CMK (cell line): ENCODE results near the gene GLIS1.

ENCODE experiments used
- DNase-seq: peaks from one replicate; pipeline ENCODE4 v3.0.0-alpha.2; 2010; ENCODE audit warnings: low read depth

The GLIS1 gene

DNA sequence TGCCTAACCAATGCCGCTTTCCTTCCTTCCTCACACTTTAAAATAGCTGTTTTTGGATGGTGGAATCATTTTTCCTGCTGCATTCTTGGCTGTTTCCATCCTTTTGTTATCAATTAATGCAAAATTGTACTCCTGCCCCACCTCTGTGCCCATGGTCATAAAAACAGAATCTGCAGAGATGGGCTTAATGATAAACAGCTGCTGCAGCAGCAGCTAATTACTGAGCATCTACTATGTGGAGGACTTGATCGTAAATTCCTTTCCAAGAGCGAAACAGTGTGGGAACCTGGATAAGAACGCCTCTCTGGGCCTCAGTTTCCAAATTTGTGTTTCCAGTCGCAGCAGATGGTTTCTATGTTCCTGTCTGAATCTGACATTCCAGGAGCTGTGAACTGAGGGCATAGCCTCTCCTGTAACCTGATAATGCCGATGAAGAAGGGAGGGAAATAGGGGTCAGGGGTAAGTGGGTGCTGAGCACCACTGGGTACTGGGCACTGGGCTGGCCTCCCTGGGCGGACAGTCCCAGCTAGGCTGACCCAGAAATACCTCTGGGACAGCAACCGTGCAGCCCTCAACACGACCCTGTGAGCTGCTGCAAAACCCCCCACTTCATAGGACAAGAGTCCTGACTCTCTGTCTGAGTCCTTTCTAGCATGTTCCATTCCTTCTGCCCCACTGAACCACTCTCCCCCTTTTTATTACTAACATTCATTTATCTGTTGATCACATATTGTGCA, 158.1 kb downstream of the GLIS1 start:
- no peak for DNase-seq

DNA sequence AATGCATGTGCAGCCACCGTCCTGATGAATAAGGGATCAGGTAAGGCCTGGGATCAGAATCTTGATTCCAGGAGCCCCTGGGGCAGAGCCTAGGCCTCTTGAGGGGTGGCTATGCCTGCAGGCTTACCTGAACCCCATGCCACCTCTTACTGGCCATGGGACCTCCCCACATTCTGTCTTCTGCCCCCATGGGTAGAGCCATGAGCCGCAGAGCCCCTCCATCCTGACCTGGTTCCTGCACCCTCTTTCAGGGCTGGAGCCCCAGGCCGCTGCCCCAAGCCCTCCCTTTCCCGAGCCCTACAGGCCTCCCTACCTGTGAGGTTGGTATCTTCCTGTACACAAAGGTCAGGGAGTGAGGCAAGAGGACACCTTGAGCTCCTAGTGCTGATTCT, 159.0 kb downstream of the GLIS1 start:
- DNase-seq: no peak

DNA sequence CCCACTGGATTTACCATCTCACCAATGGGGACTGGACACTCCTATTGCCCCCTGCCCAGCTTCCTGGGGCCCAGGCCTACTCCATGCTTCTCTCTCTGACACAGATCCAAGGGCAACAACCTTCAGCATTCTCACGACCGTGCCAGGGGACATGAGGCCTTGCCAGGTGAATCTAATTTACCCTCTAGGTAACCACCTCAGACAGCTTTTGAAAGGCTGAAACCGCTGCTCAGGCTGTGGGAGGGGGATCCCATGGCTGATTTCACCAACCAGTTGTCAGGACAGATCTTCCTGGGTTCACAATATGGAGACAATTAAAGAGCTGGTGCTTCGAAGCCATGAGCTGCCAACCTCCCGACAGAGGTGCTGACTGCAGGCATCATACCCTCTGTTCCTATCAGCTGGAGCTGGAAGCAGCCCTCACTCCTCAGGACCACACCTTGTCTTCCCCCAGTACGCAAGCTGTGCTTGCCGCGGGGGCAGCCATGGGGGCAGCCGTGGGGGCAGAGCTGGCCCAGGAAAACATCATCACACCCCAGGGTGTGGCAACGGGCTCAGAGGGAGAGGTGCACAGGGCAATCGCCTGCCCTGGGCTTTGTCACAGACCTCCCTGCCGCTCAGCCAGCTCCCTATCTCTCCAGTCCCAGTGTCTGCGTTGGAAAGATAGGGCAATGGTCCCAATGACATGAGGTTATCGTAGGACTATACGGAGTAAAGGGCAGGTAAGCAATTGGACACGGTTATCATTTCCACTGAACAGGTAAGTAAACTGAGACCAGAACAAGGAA, 159.5 kb downstream of the GLIS1 start:
- DNase-seq: no peak

DNA sequence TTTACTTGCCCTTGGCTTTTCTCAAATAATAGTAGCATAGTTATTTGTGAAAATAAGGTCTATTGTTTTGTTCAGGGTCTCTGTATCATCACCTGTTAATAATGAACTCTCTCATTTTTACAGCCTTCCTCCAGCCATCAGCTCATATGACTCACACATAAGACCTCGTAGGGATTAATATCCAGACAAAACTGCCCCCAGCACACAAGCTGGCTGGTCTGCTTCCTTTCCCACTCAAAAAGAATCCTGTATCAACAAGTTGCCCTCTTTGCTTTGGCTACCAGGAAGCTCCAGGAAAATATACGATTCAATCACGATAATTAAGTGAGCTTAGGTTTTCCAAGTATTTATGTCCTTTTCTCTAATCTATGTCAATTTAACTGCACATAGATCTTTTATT, 160.6 kb downstream of the GLIS1 start:
- no peak for DNase-seq

GRCh38 chr1:53577761-53578100, 161.2 kb downstream of the GLIS1 start:
- DNase-seq: no peak

GRCh38 chr1:53576866-53577760, 161.9 kb downstream of the GLIS1 start:
- no peak for DNase-seq

DNA sequence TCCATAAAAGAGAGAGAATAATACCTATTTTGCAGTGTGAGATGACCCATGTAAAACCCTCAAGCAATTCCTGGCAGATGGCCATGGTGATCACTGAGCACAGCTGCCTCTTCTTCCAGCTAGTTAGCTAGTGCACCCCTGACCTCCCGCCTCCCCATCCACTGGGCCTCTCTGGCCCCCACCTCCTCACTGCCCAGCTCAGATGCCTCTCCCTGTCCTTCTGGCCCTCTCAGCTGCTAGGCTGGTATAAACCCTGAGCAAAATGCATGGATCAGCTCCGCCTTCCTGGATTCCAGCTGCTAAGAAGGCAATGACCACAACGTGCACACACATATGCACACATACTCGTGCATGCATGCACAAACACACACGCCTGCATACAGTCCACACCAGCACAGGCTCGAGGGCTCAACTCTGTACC, 162.6 kb downstream of the GLIS1 start:
- no peak for DNase-seq

DNA sequence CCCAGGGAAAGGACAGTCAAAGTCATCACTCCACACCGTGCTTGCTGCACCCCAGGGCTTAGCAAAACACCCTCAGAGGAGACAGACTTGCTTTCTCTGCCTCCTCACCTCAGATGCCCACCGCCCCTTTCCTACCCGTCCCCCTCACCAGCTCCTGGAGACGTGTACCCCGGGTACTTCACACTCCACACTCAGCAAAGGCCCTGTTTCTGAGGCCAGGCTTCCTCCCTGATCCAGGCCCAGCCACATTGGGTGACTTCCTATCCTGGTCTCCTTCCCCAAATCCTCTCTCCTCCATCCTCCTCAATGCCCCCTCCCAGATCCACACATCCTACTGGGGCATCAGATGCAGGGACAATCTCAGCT, 163.0 kb downstream of the GLIS1 start:
- no peak for DNase-seq

DNA sequence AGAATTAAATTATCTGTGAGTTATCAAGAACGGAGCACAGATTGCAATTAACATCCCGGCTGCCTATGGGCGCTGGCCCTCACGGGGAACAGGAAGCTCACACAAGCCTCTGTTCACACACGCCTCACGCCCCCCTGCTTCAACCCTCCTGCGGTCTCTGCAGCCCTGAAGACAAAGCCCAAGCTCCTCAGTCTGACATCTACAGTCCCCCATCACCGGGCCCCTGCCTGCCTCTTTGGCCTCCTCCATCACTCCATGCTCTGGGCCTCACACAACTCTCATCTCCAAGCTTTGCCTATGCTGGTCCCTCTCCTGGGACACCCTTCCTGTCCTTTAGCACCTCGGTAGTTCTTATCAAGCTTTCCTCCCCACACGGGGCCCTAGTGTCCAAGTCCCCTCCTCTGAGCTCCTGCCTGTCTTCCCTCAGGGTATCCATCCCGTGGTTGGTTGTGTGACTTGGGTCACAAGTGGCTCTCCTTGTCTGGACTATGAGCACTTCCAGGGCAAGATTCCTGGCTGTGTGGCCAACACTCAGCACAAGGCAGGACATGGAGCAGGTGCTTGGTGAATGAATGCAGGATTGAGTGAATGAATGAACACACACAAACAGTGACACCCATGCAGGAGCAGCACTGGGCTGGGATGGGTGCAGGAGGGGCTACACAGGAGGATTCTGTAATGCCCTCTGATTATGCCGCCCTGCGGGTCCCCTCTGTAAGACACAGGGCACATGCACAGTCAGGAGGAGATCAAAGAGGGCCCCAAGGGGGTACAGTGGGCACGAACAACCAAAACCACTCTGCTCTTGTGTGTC, 163.6 kb downstream of the GLIS1 start:
- no peak for DNase-seq

DNA sequence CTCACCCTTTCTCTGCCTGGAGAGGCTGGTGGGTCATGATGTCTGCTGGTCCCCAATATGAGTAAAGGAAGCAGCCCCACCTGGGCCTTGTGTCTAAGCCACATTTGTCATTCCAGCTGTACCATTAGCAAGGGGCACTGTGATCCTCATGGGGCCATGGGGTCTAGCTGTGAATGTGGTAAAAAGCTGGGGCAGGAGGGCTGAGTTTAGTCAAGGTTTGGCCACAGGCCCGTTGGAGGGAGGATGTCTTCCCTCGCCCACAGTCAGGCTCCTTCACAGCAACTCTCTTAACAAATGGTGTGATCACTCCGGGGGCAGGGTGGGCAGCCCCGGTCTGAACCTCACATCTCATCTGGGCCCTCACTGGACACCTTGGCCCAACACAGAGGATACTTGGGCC, 164.3 kb downstream of the GLIS1 start:
- no peak for DNase-seq

DNA sequence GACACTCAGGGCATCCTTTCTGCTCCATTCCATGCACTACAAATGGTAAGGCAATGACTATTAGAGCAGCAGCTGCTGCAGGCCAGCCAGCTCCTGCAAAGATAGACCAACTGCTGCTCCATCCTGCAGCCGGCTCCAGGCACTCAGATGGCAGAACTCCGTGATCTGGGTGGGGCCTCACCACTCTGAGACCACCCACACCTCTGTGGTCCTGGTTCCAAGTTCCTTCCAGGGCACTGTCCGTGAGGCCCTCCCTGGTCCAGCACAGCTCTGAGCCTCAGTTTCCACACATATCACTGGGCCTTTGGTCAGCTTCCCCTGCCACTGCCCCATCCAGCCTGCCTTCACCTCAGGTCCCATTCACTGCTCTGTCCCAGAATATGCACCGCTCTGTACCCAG, 165.0 kb downstream of the GLIS1 start:
- DNase-seq: no peak

- no peak for DNase-seq
Observed at GRCh38 chr1:53573522-53573921, 165.4 kb downstream of the GLIS1 start.

DNA sequence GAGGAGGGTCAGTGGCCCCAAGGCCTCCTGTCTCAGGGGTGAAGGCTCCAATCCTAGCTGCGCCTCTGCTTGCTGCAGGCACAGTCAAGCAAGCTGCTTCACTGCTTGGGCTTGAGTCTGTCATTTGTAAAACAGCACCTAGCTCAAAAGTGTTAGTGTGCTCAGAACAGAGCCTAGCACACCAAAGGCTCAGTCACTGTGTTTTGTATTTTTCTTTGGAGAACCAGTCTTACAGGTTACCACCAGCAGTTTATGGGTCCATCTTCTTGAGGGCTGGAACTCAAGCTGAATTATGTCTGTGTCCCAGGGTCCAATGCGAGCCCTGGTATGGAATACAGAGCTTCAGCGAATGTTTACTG, 166.2 kb downstream of the GLIS1 start:
- DNase-seq: no peak

DNA sequence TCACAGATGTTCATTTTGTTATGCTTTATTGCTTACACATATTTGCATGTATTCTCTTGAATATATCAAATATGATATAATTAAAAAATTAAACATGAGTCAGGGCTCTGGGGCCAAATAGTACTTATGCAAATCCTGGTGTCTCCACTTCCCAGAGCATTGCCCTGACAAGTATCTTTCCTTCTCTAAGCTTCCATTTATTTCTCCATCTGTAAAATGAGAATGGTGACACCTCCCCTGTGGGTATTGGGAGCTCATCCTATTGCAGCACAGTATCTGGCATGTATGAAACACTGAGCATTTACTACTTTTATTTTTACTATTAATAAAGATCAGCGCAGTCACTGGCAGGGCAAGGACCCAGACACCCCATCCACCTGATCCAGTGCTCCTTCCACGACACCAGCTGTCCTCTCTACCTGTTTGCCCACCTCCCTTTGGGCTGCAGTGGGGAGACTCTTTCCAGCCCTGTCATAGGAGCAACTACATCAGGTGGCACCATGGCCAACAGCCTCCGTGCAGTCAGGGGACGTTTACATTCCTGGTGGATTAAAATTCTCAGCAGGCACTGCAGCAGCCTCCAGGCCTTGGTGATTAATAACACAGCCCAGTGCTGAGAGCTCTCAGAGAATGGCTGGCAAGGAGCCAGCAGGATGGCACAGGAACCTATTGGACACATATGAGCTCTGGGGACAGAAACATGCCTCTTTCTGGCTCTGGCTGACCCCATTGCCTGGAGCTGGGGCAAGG, 166.7 kb downstream of the GLIS1 start:
- no peak for DNase-seq

- peak; percentile 54 for DNase-seq
Observed at GRCh38 chr1:53568540-53568939, 170.4 kb downstream of the GLIS1 start.

DNA sequence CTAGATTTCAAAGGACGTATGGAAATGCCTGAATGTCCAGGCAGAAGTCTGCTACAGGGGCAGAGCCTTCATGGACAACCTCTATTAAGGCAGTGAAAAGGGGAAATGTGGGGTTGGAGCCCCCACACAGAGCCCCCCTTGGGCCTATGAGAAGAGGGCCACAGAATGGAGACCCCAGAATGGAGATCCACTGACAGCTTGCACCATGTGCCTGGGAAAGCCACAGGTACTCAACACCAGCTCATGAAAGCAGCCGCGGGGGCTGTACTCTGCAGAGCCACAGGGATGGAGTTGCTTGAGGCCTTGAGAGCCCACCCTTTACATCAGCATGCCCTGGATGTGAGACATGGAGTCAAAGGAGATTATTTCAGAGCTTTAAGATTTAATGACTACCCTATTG, 171.1 kb downstream of the GLIS1 start:
- no peak for DNase-seq

GRCh38 chr1:53567450-53567849, 171.5 kb downstream of the GLIS1 start:
- DNase-seq: no peak

DNA sequence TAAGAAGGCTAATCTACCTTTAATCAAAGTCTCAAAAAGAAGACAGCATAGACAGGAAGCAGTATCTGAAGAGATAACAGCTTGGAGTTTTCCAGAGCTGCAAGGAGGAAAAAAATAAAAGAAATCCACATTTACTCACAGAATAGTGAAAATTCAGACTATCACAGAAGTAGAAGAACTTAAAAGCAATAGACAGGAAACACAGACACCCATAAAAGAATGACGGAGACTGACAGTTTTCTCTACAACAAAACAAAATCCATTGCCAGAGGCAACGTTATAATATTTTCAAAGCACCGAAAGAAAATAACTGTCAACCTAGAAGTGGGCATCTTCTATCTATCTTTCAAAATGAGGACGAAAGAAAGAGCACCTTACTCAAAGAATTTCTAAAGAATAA, 175.4 kb downstream of the GLIS1 start:
- DNase-seq: no peak

GRCh38 chr1:53562981-53563379, 176.0 kb downstream of the GLIS1 start:
- DNase-seq: no peak

- DNase-seq: no peak
Observed at GRCh38 chr1:53562291-53562980, 176.5 kb downstream of the GLIS1 start.
